ENCODE measurements around the gene HEATR3.

GRCh38 chr16:50155925-50156324, 90.2 kb downstream of the HEATR3 start:
- TF ChIP-seq, protein P1, sequence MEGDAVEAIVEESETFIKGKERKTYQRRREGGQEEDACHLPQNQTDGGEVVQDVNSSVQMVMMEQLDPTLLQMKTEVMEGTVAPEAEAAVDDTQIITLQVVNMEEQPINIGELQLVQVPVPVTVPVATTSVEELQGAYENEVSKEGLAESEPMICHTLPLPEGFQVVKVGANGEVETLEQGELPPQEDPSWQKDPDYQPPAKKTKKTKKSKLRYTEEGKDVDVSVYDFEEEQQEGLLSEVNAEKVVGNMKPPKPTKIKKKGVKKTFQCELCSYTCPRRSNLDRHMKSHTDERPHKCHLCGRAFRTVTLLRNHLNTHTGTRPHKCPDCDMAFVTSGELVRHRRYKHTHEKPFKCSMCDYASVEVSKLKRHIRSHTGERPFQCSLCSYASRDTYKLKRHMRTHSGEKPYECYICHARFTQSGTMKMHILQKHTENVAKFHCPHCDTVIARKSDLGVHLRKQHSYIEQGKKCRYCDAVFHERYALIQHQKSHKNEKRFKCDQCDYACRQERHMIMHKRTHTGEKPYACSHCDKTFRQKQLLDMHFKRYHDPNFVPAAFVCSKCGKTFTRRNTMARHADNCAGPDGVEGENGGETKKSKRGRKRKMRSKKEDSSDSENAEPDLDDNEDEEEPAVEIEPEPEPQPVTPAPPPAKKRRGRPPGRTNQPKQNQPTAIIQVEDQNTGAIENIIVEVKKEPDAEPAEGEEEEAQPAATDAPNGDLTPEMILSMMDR (IDR thresholded peaks at IDR 0.05), result no peak
- TF ChIP-seq EZH2 (IDR thresholded peaks at IDR 0.05) (no peak), EZH2phosphoT487 (IDR thresholded peaks at IDR 0.05) (no peak)
